ENCODE measurements around the gene CCND2.
A peak's percentile ranks its signal among the peaks of the same experiment; 100 is the strongest.

Gene CCND2

GRCh38 chr12:4289998-4290790 is 16.6 kb downstream of the CCND2 start:
- no peak for DNase-seq (ENCODE audit: low spot score)

DNA sequence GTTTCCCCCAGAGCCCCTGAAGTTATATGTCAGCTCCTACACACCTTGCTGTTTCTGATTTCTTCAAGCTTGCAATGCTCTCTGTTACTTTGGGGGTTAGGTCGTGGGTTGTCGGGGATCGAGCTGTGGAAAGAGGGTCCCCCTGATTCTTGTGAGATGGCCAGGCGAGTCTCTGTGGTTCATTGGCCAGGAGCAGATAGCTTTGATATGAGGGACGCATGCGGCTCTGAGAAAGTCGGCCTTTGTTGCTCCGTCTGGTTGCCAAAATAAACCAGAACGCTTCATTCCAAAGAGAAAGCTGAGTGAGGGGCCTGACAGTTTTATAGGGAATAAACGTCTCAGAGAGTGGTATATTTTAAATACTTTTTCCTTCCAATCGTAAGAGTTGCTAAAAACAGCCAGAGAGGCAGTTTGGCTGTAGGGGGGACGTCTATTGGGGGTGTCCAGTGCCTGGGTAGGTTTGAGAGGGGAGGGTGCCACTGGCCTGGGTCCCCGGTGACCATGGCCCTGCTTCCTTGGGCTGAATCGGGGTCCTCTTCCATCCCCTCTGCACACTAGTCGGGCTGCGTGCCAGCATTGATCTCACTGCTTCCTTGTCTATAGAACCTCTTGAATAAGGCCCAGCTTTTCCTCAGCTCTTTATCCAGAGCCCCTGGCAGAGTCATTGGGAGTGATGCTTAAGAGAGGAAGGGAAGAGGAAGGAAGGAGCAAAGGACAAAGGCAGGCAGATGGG is 18.9 kb downstream of the CCND2 start:
- no peak for DNase-seq (ENCODE audit: low spot score)

- no peak for DNase-seq (ENCODE audit: low spot score)
Measured at GRCh38 chr12:4293299-4293965, 19.9 kb downstream of the CCND2 start.

GRCh38 chr12:4293966-4294505 is 20.5 kb downstream of the CCND2 start:
- DNase-seq (ENCODE audit: low spot score), result no peak

- DNase-seq (ENCODE audit: low spot score), result no peak
Measured at GRCh38 chr12:4296751-4297150, 23.2 kb downstream of the CCND2 start.

- DNase-seq (ENCODE audit: low spot score), result no peak
Measured at GRCh38 chr12:4297617-4298016, 24.1 kb downstream of the CCND2 start.

DNA sequence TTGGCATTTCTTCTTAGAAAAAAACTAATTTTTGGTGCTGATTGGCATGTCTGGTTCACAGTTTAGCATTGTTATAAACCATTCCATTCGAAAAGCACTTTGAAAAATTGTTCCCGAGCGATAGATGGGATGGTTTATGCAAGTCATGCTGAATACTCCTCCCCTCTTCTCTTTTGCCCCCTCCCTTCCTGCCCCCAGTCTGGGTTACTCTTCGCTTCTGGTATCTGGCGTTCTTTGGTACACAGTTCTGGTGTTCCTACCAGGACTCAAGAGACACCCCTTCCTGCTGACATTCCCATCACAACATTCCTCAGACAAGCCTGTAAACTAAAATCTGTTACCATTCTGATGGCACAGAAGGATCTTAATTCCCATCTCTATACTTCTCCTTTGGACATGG is 27.3 kb downstream of the CCND2 start:
- no peak for DNase-seq (ENCODE audit: low spot score)

- no peak for DNase-seq (ENCODE audit: low spot score)
Measured at GRCh38 chr12:4301932-4302501, 28.5 kb downstream of the CCND2 start.

DNA sequence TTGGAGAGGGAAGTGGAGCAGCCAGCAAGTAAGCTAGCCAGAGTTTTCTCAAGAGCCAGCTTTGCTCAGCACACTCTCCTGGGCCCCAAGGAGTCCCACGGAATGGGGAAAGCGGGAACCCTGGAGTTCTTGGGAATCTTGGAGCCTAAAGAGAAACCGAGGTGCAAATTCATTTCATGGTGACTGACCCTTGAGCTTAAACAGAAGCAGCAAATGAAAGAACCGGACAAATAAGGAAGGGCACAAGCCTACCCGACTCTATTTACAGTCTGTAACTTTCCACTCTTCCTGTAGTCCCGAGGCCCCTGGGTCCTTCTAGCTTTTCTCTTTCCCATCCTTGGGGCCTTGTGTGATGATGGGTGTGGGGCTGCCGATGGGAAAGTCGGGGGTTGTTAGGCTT is 29.3 kb downstream of the CCND2 start:
- DNase-seq (ENCODE audit: low spot score), result no peak

- DNase-seq (ENCODE audit: low spot score), result no peak
Measured at GRCh38 chr12:4303750-4304149, 30.2 kb downstream of the CCND2 start.

DNA sequence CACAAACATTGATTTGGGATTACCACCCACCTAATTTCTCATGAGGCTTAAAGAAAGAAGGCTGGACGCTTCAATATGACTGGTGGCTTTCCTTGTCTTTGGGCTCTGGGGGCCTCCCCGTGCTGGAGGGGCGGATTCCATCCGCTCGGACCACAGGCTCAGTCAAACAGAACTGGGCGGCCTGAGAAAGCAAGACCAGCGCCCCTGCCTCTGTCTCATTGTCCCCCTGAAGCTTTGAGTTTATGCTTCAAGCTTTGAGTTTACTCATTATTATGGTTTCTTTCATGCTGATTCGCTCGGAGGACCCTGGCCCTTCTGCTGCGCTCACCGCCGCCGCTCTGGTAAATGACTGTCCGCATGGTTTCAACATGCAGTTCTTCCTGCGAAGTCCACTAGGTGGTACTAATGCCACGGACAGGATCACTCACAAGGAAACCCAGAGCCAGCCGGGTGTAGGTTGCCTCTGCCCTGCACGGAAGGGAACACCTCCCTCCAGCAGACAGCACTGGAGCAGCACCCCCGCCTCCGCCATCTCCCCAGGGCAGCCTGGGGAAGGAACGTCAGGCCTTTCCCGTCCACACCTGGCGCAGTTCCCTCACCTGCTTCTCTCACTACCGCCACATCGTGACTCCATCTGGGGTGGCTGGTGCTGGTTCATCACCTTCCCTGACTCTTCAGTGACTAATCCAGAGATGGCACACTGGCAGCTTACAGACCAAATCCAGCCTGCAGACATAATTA is 34.2 kb downstream of the CCND2 start:
- DNase-seq (ENCODE audit: low spot score), result peak; percentile 92

DNA sequence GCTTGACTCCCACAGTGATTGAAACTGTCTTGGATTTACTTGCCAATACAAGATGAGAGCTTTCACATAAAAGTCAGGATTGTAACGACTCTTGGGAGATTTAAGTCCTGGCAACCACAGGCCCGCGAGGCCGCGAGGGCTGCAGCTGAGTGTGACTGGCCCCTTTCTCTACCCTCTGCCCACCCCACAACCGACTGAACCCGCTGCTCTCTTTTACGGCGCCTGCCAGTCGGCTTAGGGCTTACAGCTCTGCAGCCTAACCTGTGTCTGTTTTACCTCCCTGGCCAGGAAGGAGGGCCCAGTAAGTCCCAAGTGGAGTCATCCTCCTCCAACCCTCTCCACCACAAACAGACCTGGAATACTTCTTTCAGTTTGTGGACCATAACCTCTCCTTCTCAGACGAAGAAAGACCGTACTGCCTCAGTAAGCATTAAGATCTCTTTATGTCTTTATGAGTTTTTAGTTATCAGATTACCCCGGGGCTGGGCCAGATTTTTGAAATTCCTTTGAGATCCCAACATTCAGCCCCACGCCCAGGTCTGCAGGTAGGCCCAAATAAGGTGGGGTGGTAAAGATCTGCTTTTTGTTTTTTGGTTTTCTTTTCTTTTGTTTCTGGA is 34.9 kb downstream of the CCND2 start:
- no peak for DNase-seq (ENCODE audit: low spot score)

DNA sequence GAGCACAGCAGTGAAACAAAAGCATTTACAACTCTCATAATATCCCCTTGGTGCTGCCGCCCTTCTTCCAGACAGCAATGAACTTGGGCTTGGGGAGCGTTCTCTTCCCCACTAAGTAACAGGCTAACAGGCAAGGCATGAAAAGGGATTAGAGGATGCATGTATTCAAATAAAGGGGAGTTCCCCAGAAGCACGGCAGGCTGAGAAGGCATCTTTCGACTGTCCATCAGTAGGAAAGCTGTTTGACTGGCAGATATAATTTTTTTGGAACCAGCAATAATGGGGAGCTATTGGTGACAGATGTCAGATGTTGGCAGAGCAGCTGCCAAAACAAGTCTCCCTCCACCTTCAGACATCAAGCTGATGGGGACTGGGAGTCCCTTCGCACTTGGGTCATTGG is 38.2 kb downstream of the CCND2 start:
- no peak for DNase-seq (ENCODE audit: low spot score)

DNA sequence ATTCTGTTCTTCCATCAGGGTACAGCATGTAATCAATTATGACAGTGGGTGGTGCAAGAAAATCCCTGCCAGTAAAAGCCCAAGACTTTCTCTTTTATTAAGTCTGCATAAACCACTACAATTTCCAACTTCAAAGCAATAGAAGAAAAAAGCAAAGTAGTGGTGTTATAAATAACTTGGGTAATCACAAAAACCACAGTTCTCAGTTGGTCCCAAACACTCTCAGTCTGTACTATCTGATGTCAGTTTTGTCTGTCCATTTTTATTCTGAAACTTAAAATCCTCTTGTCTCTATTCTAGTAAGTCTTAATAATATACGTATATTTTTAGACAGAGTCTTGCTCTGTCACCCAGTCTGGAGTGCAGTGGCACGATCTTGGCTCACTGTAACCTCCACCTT is 38.7 kb downstream of the CCND2 start:
- DNase-seq (ENCODE audit: low spot score), result no peak

DNA sequence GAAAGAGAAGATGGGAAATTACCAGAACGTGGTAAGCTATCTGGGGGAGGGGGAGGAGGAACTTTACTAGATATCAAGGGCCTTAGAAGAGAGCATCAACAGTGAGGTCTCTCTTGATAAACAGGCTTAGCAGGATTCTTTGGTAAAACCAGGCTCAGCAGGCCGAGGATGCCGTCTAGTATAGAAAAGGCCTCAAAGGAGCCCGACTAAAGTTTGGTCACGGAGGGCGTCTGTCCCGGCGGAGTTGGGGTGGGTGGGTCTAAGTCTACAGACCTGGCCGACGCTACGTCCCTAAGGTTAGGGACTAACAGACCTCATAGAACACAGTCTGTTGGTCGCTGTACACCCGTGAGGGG is 46.9 kb downstream of the CCND2 start:
- DNase-seq (ENCODE audit: low spot score), result no peak

GRCh38 chr12:4320853-4321701 is 47.5 kb downstream of the CCND2 start, which contains the start of gene TIGAR:
TIGAR (plus strand) TSS chr12:4321213; CDS start chr12:4321272, 59 bp downstream.
- DNase-seq (ENCODE audit: low spot score), result peak; percentile 100

DNA sequence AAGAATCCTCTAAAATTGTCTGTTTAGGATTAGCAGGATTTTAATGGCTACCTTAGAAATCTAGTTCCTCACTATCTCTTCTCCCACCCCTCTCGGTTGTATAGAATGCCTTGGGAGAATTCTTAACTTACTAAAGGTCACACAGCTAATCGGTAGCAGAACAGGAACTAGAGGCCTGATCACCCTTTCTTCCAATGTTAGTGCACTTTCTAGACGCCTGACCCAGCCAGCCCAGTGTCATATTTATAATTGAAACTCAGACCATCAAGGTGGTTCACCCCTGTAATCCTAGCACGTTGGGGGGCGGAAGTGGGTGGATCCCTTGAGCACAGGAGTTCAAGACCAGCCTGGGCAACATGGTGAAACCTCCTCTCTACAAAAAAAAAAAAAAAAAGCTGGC is 49.2 kb downstream of the CCND2 start:
- no peak for DNase-seq (ENCODE audit: low spot score)

Data from iPS-NIHi11 (cell line).